Measurements from ENCODE around the gene SDK1.

DNA sequence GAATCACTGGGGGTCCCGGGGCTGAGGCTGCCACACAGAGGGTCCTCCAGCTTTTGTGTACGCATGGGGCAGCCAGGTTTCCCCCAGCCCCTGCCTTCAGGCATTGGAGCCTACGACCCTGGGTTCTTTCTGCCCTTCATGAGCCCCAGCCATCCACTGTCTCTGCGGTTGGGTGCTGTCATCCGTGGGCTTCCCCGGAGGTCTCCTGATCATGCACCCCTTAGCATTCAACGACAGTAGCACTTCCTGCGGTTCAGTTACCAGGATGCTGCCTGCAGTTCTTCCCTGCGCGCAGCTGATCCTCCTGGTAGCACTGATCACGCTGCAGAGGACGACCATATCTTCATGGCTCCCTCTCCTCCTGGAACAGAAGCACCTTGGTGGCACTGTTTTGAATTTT, 676.3 kb downstream of the SDK1 start:
- TF ChIP-seq POLR2A (IDR thresholded peaks at IDR 0.05; ENCODE audit: extremely low read depth, insufficient read length), result no peak
- TF ChIP-seq, protein P1, sequence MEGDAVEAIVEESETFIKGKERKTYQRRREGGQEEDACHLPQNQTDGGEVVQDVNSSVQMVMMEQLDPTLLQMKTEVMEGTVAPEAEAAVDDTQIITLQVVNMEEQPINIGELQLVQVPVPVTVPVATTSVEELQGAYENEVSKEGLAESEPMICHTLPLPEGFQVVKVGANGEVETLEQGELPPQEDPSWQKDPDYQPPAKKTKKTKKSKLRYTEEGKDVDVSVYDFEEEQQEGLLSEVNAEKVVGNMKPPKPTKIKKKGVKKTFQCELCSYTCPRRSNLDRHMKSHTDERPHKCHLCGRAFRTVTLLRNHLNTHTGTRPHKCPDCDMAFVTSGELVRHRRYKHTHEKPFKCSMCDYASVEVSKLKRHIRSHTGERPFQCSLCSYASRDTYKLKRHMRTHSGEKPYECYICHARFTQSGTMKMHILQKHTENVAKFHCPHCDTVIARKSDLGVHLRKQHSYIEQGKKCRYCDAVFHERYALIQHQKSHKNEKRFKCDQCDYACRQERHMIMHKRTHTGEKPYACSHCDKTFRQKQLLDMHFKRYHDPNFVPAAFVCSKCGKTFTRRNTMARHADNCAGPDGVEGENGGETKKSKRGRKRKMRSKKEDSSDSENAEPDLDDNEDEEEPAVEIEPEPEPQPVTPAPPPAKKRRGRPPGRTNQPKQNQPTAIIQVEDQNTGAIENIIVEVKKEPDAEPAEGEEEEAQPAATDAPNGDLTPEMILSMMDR (IDR thresholded peaks at IDR 0.05; ENCODE audit: low read depth, low read length), result no peak

Data from NB4 (cell line).